ENCODE data around the gene ITGB5. TPM values are rescaled to one million over a fixed set of nuclear protein-coding genes. Genes with fewer than 3 reads are reported as not detected.

The ITGB5 gene
- total and polyA plus RNA-seq, 2 donors (not counting 1 experiment from before 2014, with no cell fraction given): 0.15 to 0.54 TPM

DNA sequence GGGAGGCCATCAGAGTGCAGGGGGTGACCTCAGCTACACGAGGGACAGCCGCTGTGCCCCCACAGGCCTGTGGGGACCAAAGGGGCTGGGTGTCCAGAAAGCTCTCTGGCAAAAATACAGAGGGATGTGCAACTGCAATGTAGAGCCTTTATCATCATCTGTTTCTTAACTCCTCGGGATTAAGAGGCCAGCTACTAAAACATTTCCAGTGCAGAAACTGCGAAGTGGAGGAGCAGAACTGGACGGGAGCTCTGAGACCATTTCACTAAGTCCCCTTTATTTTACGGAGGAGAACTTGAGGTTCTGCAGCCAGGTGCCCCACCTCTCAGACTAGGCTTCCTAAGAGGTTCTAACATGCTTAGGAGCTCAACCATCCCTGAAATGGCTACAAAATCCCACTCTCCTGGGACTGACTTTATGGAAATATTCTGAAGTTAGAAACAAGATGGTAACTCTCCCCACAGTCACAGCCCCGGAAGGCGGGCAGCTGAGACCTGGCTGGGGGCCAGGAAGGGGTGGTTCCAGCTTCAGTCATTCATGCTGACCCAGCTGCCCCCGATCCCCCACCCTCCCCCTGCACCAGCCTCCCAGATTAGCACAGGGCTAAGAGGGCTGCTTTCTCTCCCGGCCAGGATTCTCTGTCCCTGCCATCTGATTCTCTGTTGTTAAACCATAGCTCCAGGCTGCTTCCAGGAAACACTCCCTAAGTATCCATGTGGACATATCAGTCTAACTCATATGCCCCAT lies 116.7 kb downstream of the ITGB5 start:
- POLR2A ChIA-PET: interaction anchor here (0.5 kb wide), 1 partner anchor 47 kb away, joined by 4 read pairs; no protein-coding TSS in a partner anchor
- no peak overlapping the region for H3K4me2 ChIP-seq (replicated peaks; ENCODE audit: low read depth, low read length, poor library complexity, severe bottlenecking)

DNA sequence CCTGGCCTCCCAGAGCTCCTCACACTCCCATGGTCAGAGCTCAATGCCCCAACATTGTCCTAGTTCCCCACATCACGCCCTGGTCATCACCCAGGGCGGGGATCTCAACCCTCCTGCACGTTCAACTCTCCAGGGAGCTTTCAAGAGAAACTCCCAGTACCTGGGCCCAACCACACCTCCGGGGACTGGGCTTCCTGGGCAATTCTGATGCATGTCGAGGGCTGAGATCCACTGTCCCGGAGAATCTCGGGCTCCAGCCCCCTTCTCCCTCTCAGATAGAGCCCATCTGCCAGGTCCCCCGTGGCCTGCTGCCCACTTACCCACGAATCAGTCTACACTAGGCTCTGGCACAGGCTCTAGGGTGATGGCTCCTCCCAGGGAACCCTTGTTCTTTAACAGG lies 117.7 kb downstream of the ITGB5 start:
- POLR2A ChIA-PET: no interaction called here
- H3K4me1 ChIP-seq (ENCODE audit: control insufficient read depth in 2 of 2, insufficient read depth in 2 of 2, low read length in 2 of 2): no peaks in the 10 kb centered on the region
- intact Hi-C loops (cut with micrococcal nuclease): no loop called here
- 81% methylated on average over 8 of the region's 9 CpGs for WGBS (ENCODE audit: insufficient coverage)
- no peak overlapping the region for H2AFZ ChIP-seq (ENCODE audit: insufficient read depth, low read depth, low read length, poor library complexity, severe bottlenecking)
- H3K9ac ChIP-seq (ENCODE audit: low read length): no peak overlapping the region
- no peak overlapping the region for H3K4me2 ChIP-seq (replicated peaks; ENCODE audit: low read depth, low read length, poor library complexity, severe bottlenecking)
- Mint-ChIP-seq H3K27me3 (peaks cover 34% of the 10 kb centered on the region), H3K4me3 (no peak overlapping the region), H3K27ac (no peak overlapping the region), H3K4me1 (no peaks in the 10 kb centered on the region), H3K9me3 (ENCODE audit: insufficient read depth) (no peaks in the 10 kb centered on the region)
- no peak overlapping the region for H3K27ac ChIP-seq (ENCODE audit: low read length in 2 of 2)
- peaks cover 0 to 9% (median 4%) of the 10 kb centered on the region in 4 experiments for H3K27me3 ChIP-seq (replicated peaks in 1 of 4; ENCODE audit: control extremely low read depth in 1 of 4, control insufficient read depth in 3 of 4, insufficient read depth in 4 of 4, low read length in 3 of 4)
- no peaks in the 10 kb centered on the region for H4K20me1 ChIP-seq (ENCODE audit: control insufficient read depth, insufficient read depth, low read length, poor library complexity, severe bottlenecking)
- ATAC-seq (ENCODE audit: low read depth): no peak
- TF ChIP-seq, protein P1, sequence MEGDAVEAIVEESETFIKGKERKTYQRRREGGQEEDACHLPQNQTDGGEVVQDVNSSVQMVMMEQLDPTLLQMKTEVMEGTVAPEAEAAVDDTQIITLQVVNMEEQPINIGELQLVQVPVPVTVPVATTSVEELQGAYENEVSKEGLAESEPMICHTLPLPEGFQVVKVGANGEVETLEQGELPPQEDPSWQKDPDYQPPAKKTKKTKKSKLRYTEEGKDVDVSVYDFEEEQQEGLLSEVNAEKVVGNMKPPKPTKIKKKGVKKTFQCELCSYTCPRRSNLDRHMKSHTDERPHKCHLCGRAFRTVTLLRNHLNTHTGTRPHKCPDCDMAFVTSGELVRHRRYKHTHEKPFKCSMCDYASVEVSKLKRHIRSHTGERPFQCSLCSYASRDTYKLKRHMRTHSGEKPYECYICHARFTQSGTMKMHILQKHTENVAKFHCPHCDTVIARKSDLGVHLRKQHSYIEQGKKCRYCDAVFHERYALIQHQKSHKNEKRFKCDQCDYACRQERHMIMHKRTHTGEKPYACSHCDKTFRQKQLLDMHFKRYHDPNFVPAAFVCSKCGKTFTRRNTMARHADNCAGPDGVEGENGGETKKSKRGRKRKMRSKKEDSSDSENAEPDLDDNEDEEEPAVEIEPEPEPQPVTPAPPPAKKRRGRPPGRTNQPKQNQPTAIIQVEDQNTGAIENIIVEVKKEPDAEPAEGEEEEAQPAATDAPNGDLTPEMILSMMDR (IDR thresholded peaks at IDR 0.05): no peak
- no peak for TF ChIP-seq EZH2 (IDR thresholded peaks at IDR 0.05; ENCODE audit: borderline replicate concordance, insufficient read depth, low read depth, low read length, poor library complexity, severe bottlenecking)
- no peaks in the 10 kb centered on the region for H3K36me3 ChIP-seq (replicated peaks in 1 of 2; ENCODE audit: control extremely low read depth in 1 of 2, control insufficient read depth in 1 of 2, extremely low read depth in 1 of 2, insufficient read depth in 2 of 2, low read length in 1 of 2)
- H3K79me2 ChIP-seq (ENCODE audit: control insufficient read depth, insufficient read depth, low read length): no peaks in the 10 kb centered on the region
- CTCF ChIA-PET: interaction anchor here (1.1 kb wide), 1 partner anchor 9 kb away, joined by 5 read pairs; no protein-coding TSS in a partner anchor
- H3K4me3 ChIP-seq (ENCODE audit: control extremely low read depth in 1 of 5, extremely low read depth in 1 of 5, insufficient read depth in 1 of 5, low read depth in 2 of 5, low read length in 4 of 5): no peak overlapping the region
- H3K9me3 ChIP-seq (ENCODE audit: control extremely low read depth in 1 of 3, control insufficient read depth in 2 of 3, insufficient read depth in 1 of 3, low read length in 2 of 3): no peaks in the 10 kb centered on the region
- no peak for DNase-seq

More for the DNA sequence above, 116.7 kb downstream of the ITGB5 start:
- Mint-ChIP-seq H3K27ac (no peak overlapping the region), H3K9me3 (ENCODE audit: insufficient read depth) (no peaks in the 10 kb centered on the region), H3K27me3 (peaks cover 37% of the 10 kb centered on the region), H3K4me3 (no peak overlapping the region), H3K4me1 (no peaks in the 10 kb centered on the region)
- peaks cover 0 to 9% (median 4%) of the 10 kb centered on the region in 4 experiments for H3K27me3 ChIP-seq (replicated peaks in 1 of 4; ENCODE audit: control extremely low read depth in 1 of 4, control insufficient read depth in 3 of 4, insufficient read depth in 4 of 4, low read length in 3 of 4)
- H3K27ac ChIP-seq (ENCODE audit: low read length in 2 of 2): no peak overlapping the region
- no peak overlapping the region for H3K4me3 ChIP-seq (ENCODE audit: control extremely low read depth in 1 of 5, extremely low read depth in 1 of 5, insufficient read depth in 1 of 5, low read depth in 2 of 5, low read length in 4 of 5)
- CTCF ChIA-PET: interaction anchor here (2.8 kb wide), 1 partner anchor 10 kb away, joined by 14 read pairs; no protein-coding TSS in a partner anchor
- intact Hi-C loops (cut with micrococcal nuclease): no loop called here
- 76% methylated on average over 8 of the region's 10 CpGs for WGBS (ENCODE audit: insufficient coverage)
- DNase-seq: no peak
- no peak for ATAC-seq (ENCODE audit: low read depth)
- H3K9ac ChIP-seq (ENCODE audit: low read length): no peak overlapping the region
- H3K36me3 ChIP-seq (replicated peaks in 1 of 2; ENCODE audit: control extremely low read depth in 1 of 2, control insufficient read depth in 1 of 2, extremely low read depth in 1 of 2, insufficient read depth in 2 of 2, low read length in 1 of 2): no peaks in the 10 kb centered on the region
- H3K4me1 ChIP-seq (ENCODE audit: control insufficient read depth in 2 of 2, insufficient read depth in 2 of 2, low read length in 2 of 2): no peaks in the 10 kb centered on the region
- no peaks in the 10 kb centered on the region for H3K9me3 ChIP-seq (ENCODE audit: control extremely low read depth in 1 of 3, control insufficient read depth in 2 of 3, insufficient read depth in 1 of 3, low read length in 2 of 3)
- TF ChIP-seq, protein P1 (IDR thresholded peaks at IDR 0.05): no peak
- no peak for TF ChIP-seq EZH2 (IDR thresholded peaks at IDR 0.05; ENCODE audit: borderline replicate concordance, insufficient read depth, low read depth, low read length, poor library complexity, severe bottlenecking)
- H3K79me2 ChIP-seq (ENCODE audit: control insufficient read depth, insufficient read depth, low read length): no peaks in the 10 kb centered on the region
- H2AFZ ChIP-seq (ENCODE audit: insufficient read depth, low read depth, low read length, poor library complexity, severe bottlenecking): no peak overlapping the region
- no peaks in the 10 kb centered on the region for H4K20me1 ChIP-seq (ENCODE audit: control insufficient read depth, insufficient read depth, low read length, poor library complexity, severe bottlenecking)
